Lung (tissue), 12 donors: ENCODE data around the gene PPM1H. TPM values are rescaled to one million over a fixed set of nuclear protein-coding genes. Genes with fewer than 3 reads are reported as not detected.

Experiments used
- ATAC-seq: fragments of 200-7000 bp; cut with Tn5 transposase; one replicate; pipeline ENCODE4 v1.9.1; 2020; ENCODE audit warnings: moderate number of reproducible peaks; ENCODE audit not compliant: insufficient read depth, low FRiP score
- DNase-seq, 3 donors: peaks; one replicate each; pipeline ENCODE4 v3.0.0-alpha.2; 2013 to 2017
- H3K27ac ChIP-seq, 2 donors: one replicate each; pipeline ENCODE4 v1.5.1; 2013; ENCODE audit warnings: mild to moderate bottlenecking in 2 of 2, moderate library complexity in 2 of 2, control low read depth in 1 of 2, inconsistent platforms in 1 of 2, low read depth in 1 of 2, low read length in 1 of 2
- H3K27me3 ChIP-seq, 3 donors: one replicate each; pipeline ENCODE4 v1.5.1; 2013; ENCODE audit warnings: low read length in 2 of 3; ENCODE audit not compliant: control insufficient read depth in 3 of 3, insufficient read depth in 3 of 3
- H3K36me3 ChIP-seq, 4 donors: one replicate each; pipeline ENCODE4 v1.5.1; 2013; ENCODE audit warnings: low read length in 4 of 4, mild to moderate bottlenecking in 1 of 4, moderate library complexity in 1 of 4; ENCODE audit not compliant: control insufficient read depth in 4 of 4, insufficient read depth in 4 of 4
- H3K4me1 ChIP-seq, 5 donors: one replicate each; pipeline ENCODE4 v1.5.1; 2013; ENCODE audit warnings: low read length in 5 of 5, mild to moderate bottlenecking in 2 of 5, moderate library complexity in 1 of 5; ENCODE audit not compliant: control insufficient read depth in 5 of 5, insufficient read depth in 5 of 5
- H3K4me3 ChIP-seq: one replicate; pipeline ENCODE4 v1.5.1; 2013; ENCODE audit warnings: mild to moderate bottlenecking, control low read depth, moderate library complexity
- H3K9ac ChIP-seq, 2 donors: one replicate each; pipeline ENCODE4 v1.5.1; 2013; ENCODE audit warnings: low read length in 2 of 2, control low read depth in 1 of 2; ENCODE audit not compliant: insufficient read depth in 1 of 2
- H3K9me3 ChIP-seq, 4 donors: one replicate each; pipeline ENCODE4 v1.5.1; 2013; ENCODE audit warnings: low read length in 3 of 4, mild to moderate bottlenecking in 1 of 4, moderate library complexity in 1 of 4; ENCODE audit not compliant: control insufficient read depth in 4 of 4, insufficient read depth in 3 of 4
- WGBS, 2 donors: extraction: QIAGEN DNeasy Blood & Tissue Kit; methylation state at CpG; one replicate each; pipeline ENCODE4 v1.1.7; 2013; 5-methylcytosine and 5-hydroxymethylcytosine counted together
- polyA plus RNA-seq, 2 donors: library from polyadenylated mRNA; stranded (reverse); fragments of 200-250 nt; gene quantifications; one replicate each; pipeline ENCODE4 v1.2.1, GENCODE V29; 2013
- total RNA-seq, 2 donors: library from RNA; depleted of rRNA in 1 of 2; stranded (reverse); fragments of >200 nt in 1 of 2; gene quantifications; one replicate each; pipeline ENCODE4 v1.2.1, GENCODE V29; 2014 to 2021
- TF ChIP-seq, protein P1 (sequence below): IDR thresholded peaks from 2 replicates; pipeline ENCODE4 v1.5.1; 2012; ENCODE audit warnings: mild to moderate bottlenecking; ENCODE audit errors: control extremely low read depth, extremely low read depth
- donor health status: control.
- donor health status: control.
- donor health status: Bipolar disorder and iron deficiency.
- donor health status: healthy.
- donor health status: DM: yes; HTN: yes; CAD: no.

Gene PPM1H
- total and polyA plus RNA-seq, 4 donors: 2.0 to 11.2 (median 5.7) TPM

- WGBS, 2 donors: 79 to 87% methylated on average over 7 of the region's 7 CpGs
- Histone ChIP-seq H3K27ac (peak overlapping the region; percentile 24 to 74), H3K9ac (no peak overlapping the region), H3K4me1 (peaks cover 0 to 30% (median 12%) of the 10 kb centered on the region in 5 donors), H3K27me3 (no peaks in the 10 kb centered on the region), H3K36me3 (no peaks in the 10 kb centered on the region), H3K4me3 (no peak overlapping the region), H3K9me3 (no peaks in the 10 kb centered on the region)
- TF ChIP-seq, protein P1, sequence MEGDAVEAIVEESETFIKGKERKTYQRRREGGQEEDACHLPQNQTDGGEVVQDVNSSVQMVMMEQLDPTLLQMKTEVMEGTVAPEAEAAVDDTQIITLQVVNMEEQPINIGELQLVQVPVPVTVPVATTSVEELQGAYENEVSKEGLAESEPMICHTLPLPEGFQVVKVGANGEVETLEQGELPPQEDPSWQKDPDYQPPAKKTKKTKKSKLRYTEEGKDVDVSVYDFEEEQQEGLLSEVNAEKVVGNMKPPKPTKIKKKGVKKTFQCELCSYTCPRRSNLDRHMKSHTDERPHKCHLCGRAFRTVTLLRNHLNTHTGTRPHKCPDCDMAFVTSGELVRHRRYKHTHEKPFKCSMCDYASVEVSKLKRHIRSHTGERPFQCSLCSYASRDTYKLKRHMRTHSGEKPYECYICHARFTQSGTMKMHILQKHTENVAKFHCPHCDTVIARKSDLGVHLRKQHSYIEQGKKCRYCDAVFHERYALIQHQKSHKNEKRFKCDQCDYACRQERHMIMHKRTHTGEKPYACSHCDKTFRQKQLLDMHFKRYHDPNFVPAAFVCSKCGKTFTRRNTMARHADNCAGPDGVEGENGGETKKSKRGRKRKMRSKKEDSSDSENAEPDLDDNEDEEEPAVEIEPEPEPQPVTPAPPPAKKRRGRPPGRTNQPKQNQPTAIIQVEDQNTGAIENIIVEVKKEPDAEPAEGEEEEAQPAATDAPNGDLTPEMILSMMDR: no peak
- DNase-seq (peak; percentile 59 to 80 (median 76)), ATAC-seq (peak; percentile 47)
These were observed 251.0 kb downstream of the PPM1H start for GRCh38 chr12:62683776-62684569.

DNA sequence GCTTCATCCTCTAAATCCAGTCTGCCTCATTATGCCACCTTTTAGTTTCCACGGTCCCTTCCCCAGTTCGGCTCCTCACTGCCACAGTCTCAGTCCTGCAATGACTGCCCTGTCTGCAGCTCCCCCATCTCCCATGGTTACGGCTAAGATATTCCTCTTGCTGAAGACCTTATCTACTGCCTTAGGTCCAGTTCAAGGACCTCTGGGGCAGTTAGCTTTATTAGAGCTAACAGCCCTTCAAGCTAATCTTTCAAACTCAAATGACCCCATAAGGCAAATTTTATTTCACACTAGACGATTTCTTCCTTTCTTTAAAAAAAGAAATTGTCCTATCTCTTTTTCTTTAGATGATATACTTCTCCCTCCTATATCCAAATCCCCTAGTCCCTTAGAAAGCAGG, 253.6 kb downstream of the PPM1H start:
- TF ChIP-seq, protein P1: no peak
- H3K9ac ChIP-seq: no peak overlapping the region

GRCh38 chr12:62679608-62680007, 255.3 kb downstream of the PPM1H start:
- WGBS, 2 donors: 43 to 73% methylated on average over 3 of the region's 3 CpGs
- no peaks in the 10 kb centered on the region for H3K36me3 ChIP-seq
- no peak overlapping the region for H3K4me3 ChIP-seq
- peak overlapping the region in 1 of 2 donors; percentile 46 for H3K27ac ChIP-seq
- peaks cover 0 to 20% (median 10%) of the 10 kb centered on the region in 5 donors for H3K4me1 ChIP-seq
- ATAC-seq (no peak), DNase-seq (peak in 2 of 3 donors; percentile 55 to 59)
- peak overlapping the region in 1 of 2 donors; percentile 3 for H3K9ac ChIP-seq
- TF ChIP-seq, protein P1: no peak
- no peaks in the 10 kb centered on the region for H3K27me3 ChIP-seq
- H3K9me3 ChIP-seq: peaks cover 0 to 15% (median 0%) of the 10 kb centered on the region in 4 donors

More for the DNA sequence above, 253.6 kb downstream of the PPM1H start:
- H3K4me3 ChIP-seq: no peak overlapping the region
- 89% methylated on average over 4 of the region's 4 CpGs for WGBS, 2 donors
- no peak for DNase-seq
- H3K4me1 ChIP-seq: peaks cover 0 to 30% (median 12%) of the 10 kb centered on the region in 5 donors
- H3K27me3 ChIP-seq: no peaks in the 10 kb centered on the region
- no peak for ATAC-seq
- H3K27ac ChIP-seq: no peak overlapping the region
- H3K9me3 ChIP-seq: peaks cover 0 to 12% (median 0%) of the 10 kb centered on the region in 4 donors
- H3K36me3 ChIP-seq: no peaks in the 10 kb centered on the region
